SU-DHL-6 (cell line): ENCODE measurements around the gene PKDREJ.

ENCODE experiments used
- H2AFZ ChIP-seq: fragments of 200-600 bp; sonication (generic); 2 replicates; pipeline ENCODE4 v1.6.1; 2014; ENCODE audit warnings: low read depth, mild to moderate bottlenecking, moderate library complexity, mixed read lengths, antibody characterized with exemption, low read length; ENCODE audit not compliant: severe bottlenecking
- H3F3A ChIP-seq: fragments of 200-600 bp; shearing (Covaris generic); 2 replicates; pipeline ENCODE4 v1.6.0; 2016; ENCODE audit warnings: antibody characterized with exemption, mild to moderate bottlenecking; ENCODE audit not compliant: insufficient read depth
- H3K27ac ChIP-seq: fragments of 200-600 bp; sonication (generic); 2 replicates; pipeline ENCODE4 v1.5.1; 2016; ENCODE audit warnings: low read depth, mild to moderate bottlenecking, low read length, moderate library complexity, mixed read lengths
- H3K27me3 ChIP-seq: fragments of 200-600 bp; sonication (generic), shearing (Covaris generic); 2 replicates; pipeline ENCODE4 v1.6.0; 2014; ENCODE audit warnings: mild to moderate bottlenecking, low read length
- H3K36me3 ChIP-seq: fragments of 200-600 bp; sonication (generic); 2 replicates; pipeline ENCODE4 v1.6.1; 2014; ENCODE audit warnings: mild to moderate bottlenecking, low read length, mixed read lengths
- H3K4me2 ChIP-seq: fragments of 300-600, 200-600 bp; shearing (Covaris generic), sonication (generic); 2 replicates; pipeline ENCODE4 v1.6.0; 2014; ENCODE audit warnings: low read length, low read depth, mild to moderate bottlenecking; ENCODE audit not compliant: poor library complexity, severe bottlenecking
- H3K4me3 ChIP-seq: fragments of 200-600 bp; sonication (generic); 2 replicates; pipeline ENCODE4 v1.5.1; 2014; ENCODE audit warnings: antibody characterized with exemption, low read length, mild to moderate bottlenecking, mixed read lengths; ENCODE audit not compliant: insufficient read depth, poor library complexity, severe bottlenecking
- H3K79me2 ChIP-seq: fragments of 200-600 bp; sonication (generic); 2 replicates; pipeline ENCODE4 v1.6.1; 2014; ENCODE audit warnings: mild to moderate bottlenecking, low read length, moderate library complexity; ENCODE audit not compliant: insufficient read depth
- H3K9ac ChIP-seq: fragments of 200-600 bp; sonication (generic); 2 replicates; pipeline ENCODE4 v1.7.0; 2014; ENCODE audit warnings: mild to moderate bottlenecking, low read length
- H3K9me2 ChIP-seq: fragments of 200-600 bp; sonication (generic); replicated peaks from 2 replicates; pipeline ENCODE4 v1.6.1; 2014; ENCODE audit warnings: low read length; ENCODE audit not compliant: insufficient read depth
- H3K9me3 ChIP-seq: fragments of 200-600 bp; sonication (generic); 2 replicates; pipeline ENCODE4 v1.6.1; 2014; ENCODE audit warnings: low read length, mixed read lengths; ENCODE audit not compliant: insufficient read depth
- H4K20me1 ChIP-seq: fragments of 200-600 bp; sonication (generic); 2 replicates; pipeline ENCODE4 v1.6.1; 2014; ENCODE audit warnings: low read depth, mild to moderate bottlenecking, antibody characterized with exemption, low read length, moderate library complexity, mixed read lengths
- CTCF ChIP-seq: fragments of 200-600 bp; sonication (generic); IDR thresholded peaks from one replicate; pipeline ENCODE4 v1.5.1; 2017; ENCODE audit warnings: antibody characterized with exemption, mild to moderate bottlenecking, low read length, moderate library complexity; ENCODE audit not compliant: insufficient read depth, poor library complexity, severe bottlenecking
- EZH2phosphoT487 ChIP-seq: fragments of 200-600 bp; sonication (generic), shearing (Covaris generic); conservative IDR thresholded peaks from 2 replicates; pipeline ENCODE4 v1.6.1; 2018; ENCODE audit warnings: mild to moderate bottlenecking, antibody characterized with exemption, low read length, moderate library complexity, mixed read lengths

Gene PKDREJ

GRCh38 chr22:46290843-46291785 is 28.0 kb upstream of the PKDREJ start:
- Histone ChIP-seq H3K27ac (no peak overlapping the region), H3K9me2 (no peaks in the 10 kb centered on the region), H3K9me3 (no peaks in the 10 kb centered on the region), H2AFZ (no peak overlapping the region), H3F3A (no peaks in the 10 kb centered on the region), H3K36me3 (no peaks in the 10 kb centered on the region), H3K27me3 (no peaks in the 10 kb centered on the region), H3K4me2 (no peak overlapping the region), H3K9ac (no peak overlapping the region), H3K79me2 (no peaks in the 10 kb centered on the region), H3K4me3 (no peak overlapping the region), H4K20me1 (no peaks in the 10 kb centered on the region)
- TF ChIP-seq EZH2phosphoT487 (no peak), CTCF (no peak)

- Histone ChIP-seq H3K36me3 (no peaks in the 10 kb centered on the region), H2AFZ (no peak overlapping the region)
Observed at GRCh38 chr22:46290121-46290842, 27.1 kb upstream of the PKDREJ start.

GRCh38 chr22:46289244-46289891 is 26.2 kb upstream of the PKDREJ start:
- H3K27ac ChIP-seq = no peak overlapping the region
- no peaks in the 10 kb centered on the region for H3K9me2 ChIP-seq
- no peaks in the 10 kb centered on the region for H4K20me1 ChIP-seq
- H3K36me3 ChIP-seq = no peaks in the 10 kb centered on the region
- TF ChIP-seq CTCF = no peak
- H3K9ac ChIP-seq = no peak overlapping the region
- H3K4me3 ChIP-seq = no peak overlapping the region
- no peak overlapping the region for H3K4me2 ChIP-seq
- H2AFZ ChIP-seq = no peak overlapping the region
- no peaks in the 10 kb centered on the region for H3K27me3 ChIP-seq
- H3F3A ChIP-seq = no peaks in the 10 kb centered on the region
- no peaks in the 10 kb centered on the region for H3K9me3 ChIP-seq
- H3K79me2 ChIP-seq = no peaks in the 10 kb centered on the region

More at GRCh38 chr22:46290121-46290842, 27.1 kb upstream of the PKDREJ start:
- no peaks in the 10 kb centered on the region for H3K9me3 ChIP-seq
- no peaks in the 10 kb centered on the region for H3K9me2 ChIP-seq
- H3K9ac ChIP-seq = no peak overlapping the region
- H3K79me2 ChIP-seq = no peaks in the 10 kb centered on the region
- TF ChIP-seq EZH2phosphoT487 (no peak), CTCF (no peak)
- no peak overlapping the region for H3K27ac ChIP-seq
- no peaks in the 10 kb centered on the region for H3F3A ChIP-seq
- H3K4me3 ChIP-seq = no peak overlapping the region
- no peaks in the 10 kb centered on the region for H4K20me1 ChIP-seq
- no peak overlapping the region for H3K4me2 ChIP-seq
- no peaks in the 10 kb centered on the region for H3K27me3 ChIP-seq
